Measurements from ENCODE around the gene IARS1.

DNA sequence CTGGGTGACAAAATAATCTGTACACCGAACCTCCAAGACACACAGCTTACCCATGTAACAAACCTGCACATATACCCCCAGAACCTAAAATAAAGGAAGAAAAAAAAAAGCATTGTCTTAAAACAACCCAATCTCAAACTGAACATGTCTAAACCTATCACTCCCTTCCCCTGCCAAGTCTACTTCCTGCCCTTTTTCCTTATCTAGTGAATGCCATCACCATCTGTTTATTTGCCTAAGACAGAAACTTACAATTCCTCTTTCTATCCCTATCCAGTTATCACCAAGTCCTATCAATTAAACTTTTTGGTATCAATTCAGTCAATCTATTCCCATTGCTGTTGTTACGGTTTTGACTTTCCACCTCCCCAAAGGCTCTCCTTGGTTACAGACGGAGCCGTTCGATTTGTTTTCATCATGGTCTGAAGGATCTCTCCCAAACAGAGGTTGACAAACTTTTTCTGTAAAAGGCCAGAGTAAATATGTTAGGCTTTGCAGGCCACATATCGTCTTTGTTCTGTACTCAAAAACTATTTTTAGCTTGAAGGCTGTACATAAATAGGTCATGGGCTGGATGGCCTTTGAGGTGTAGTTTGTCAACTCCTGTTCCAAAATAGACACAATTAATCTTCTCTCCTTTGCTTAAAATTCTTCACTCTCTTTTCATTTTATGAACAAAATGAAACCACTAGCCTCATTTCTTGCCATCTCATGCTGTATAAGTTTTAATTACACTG is 19.6 kb upstream of the IARS1 start:
- TF ChIP-seq MXI1 (IDR thresholded peaks at IDR 0.05; ENCODE audit: borderline replicate concordance, low read depth, low read length), result no peak
- TF ChIP-seq RAD21 (IDR thresholded peaks at IDR 0.05; ENCODE audit: low read length), result no peak
- TF ChIP-seq NFE2L2 (IDR thresholded peaks at IDR 0.05; ENCODE audit: low read depth, low read length), result no peak
- no peak for TF ChIP-seq POLR2A (IDR thresholded peaks at IDR 0.05; ENCODE audit: low read depth, low read length)
- no peak for TF ChIP-seq BHLHE40 (IDR thresholded peaks at IDR 0.05; ENCODE audit: low read depth, low read length)
- TF ChIP-seq, protein P1, sequence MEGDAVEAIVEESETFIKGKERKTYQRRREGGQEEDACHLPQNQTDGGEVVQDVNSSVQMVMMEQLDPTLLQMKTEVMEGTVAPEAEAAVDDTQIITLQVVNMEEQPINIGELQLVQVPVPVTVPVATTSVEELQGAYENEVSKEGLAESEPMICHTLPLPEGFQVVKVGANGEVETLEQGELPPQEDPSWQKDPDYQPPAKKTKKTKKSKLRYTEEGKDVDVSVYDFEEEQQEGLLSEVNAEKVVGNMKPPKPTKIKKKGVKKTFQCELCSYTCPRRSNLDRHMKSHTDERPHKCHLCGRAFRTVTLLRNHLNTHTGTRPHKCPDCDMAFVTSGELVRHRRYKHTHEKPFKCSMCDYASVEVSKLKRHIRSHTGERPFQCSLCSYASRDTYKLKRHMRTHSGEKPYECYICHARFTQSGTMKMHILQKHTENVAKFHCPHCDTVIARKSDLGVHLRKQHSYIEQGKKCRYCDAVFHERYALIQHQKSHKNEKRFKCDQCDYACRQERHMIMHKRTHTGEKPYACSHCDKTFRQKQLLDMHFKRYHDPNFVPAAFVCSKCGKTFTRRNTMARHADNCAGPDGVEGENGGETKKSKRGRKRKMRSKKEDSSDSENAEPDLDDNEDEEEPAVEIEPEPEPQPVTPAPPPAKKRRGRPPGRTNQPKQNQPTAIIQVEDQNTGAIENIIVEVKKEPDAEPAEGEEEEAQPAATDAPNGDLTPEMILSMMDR (conservative IDR thresholded peaks at IDR 0.05; ENCODE audit: low read depth, low read length), result no peak
- TF ChIP-seq RFX5 (IDR thresholded peaks at IDR 0.05; ENCODE audit: low read depth, low read length), result no peak
- TF ChIP-seq, protein P2, sequence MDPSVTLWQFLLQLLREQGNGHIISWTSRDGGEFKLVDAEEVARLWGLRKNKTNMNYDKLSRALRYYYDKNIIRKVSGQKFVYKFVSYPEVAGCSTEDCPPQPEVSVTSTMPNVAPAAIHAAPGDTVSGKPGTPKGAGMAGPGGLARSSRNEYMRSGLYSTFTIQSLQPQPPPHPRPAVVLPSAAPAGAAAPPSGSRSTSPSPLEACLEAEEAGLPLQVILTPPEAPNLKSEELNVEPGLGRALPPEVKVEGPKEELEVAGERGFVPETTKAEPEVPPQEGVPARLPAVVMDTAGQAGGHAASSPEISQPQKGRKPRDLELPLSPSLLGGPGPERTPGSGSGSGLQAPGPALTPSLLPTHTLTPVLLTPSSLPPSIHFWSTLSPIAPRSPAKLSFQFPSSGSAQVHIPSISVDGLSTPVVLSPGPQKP (IDR thresholded peaks at IDR 0.05; ENCODE audit: borderline replicate concordance, low read depth, low read length), result no peak
- TF ChIP-seq SMC3 (IDR thresholded peaks at IDR 0.05; ENCODE audit: low read depth, low read length), result no peak
- no peak for TF ChIP-seq CEBPB (IDR thresholded peaks at IDR 0.05; ENCODE audit: low read depth, low read length)
- TF ChIP-seq, protein P3, sequence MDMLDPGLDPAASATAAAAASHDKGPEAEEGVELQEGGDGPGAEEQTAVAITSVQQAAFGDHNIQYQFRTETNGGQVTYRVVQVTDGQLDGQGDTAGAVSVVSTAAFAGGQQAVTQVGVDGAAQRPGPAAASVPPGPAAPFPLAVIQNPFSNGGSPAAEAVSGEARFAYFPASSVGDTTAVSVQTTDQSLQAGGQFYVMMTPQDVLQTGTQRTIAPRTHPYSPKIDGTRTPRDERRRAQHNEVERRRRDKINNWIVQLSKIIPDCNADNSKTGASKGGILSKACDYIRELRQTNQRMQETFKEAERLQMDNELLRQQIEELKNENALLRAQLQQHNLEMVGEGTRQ (IDR thresholded peaks at IDR 0.05; ENCODE audit: low read depth, low read length), result no peak
- TF ChIP-seq FOS (IDR thresholded peaks at IDR 0.05; ENCODE audit: low read depth, low read length), result no peak
